RWPE2 (cell line): ENCODE measurements around the gene MGAT3.

Experiments
- ATAC-seq: fragments of 200-7000 bp; cut with Tn5 transposase; 3 replicates; pipeline ENCODE4 v1.9.1; 2021; ENCODE audit warnings: low read depth
- DNase-seq: peaks from one replicate; pipeline ENCODE4 v3.0.0-alpha.2; 2020; ENCODE audit warnings: low spot score
- H3K27ac ChIP-seq: fragments of 450-650 bp; 2 replicates; pipeline ENCODE4 v1.5.1; 2017; ENCODE audit warnings: mild to moderate bottlenecking; ENCODE audit not compliant: poor library complexity, severe bottlenecking
- H3K27me3 ChIP-seq: fragments of 250-450 bp; sonication (Bioruptor Pico); 2 replicates; pipeline ENCODE4 v1.5.1; 2021; ENCODE audit warnings: mild to moderate bottlenecking, moderate library complexity; ENCODE audit not compliant: insufficient read depth, poor library complexity, severe bottlenecking
- H3K36me3 ChIP-seq: fragments of 250-450 bp; sonication (Bioruptor Pico); 2 replicates; pipeline ENCODE4 v1.5.1; 2020; ENCODE audit warnings: low read depth, mild to moderate bottlenecking, moderate library complexity
- H3K4me1 ChIP-seq: fragments of 250-450 bp; sonication (Bioruptor Pico); 2 replicates; pipeline ENCODE4 v1.5.1; 2021; ENCODE audit warnings: mild to moderate bottlenecking, moderate library complexity; ENCODE audit not compliant: insufficient read depth, poor library complexity, severe bottlenecking
- H3K4me3 ChIP-seq: fragments of 250-450 bp; sonication (Bioruptor Pico); 2 replicates; pipeline ENCODE4 v1.5.1; 2021; ENCODE audit warnings: mild to moderate bottlenecking, moderate library complexity; ENCODE audit not compliant: severe bottlenecking
- H3K9me3 ChIP-seq: fragments of 250-450 bp; sonication (Bioruptor Pico); 2 replicates; pipeline ENCODE4 v1.5.1; 2021; ENCODE audit warnings: mild to moderate bottlenecking, moderate library complexity; ENCODE audit not compliant: severe bottlenecking
- TF ChIP-seq, protein P1 (sequence below): fragments of 450-650 bp; IDR thresholded peaks from one replicate; pipeline ENCODE4 v1.5.1; 2017; ENCODE audit warnings: mild to moderate bottlenecking, moderate library complexity; ENCODE audit not compliant: poor library complexity, severe bottlenecking

The MGAT3 gene

DNA sequence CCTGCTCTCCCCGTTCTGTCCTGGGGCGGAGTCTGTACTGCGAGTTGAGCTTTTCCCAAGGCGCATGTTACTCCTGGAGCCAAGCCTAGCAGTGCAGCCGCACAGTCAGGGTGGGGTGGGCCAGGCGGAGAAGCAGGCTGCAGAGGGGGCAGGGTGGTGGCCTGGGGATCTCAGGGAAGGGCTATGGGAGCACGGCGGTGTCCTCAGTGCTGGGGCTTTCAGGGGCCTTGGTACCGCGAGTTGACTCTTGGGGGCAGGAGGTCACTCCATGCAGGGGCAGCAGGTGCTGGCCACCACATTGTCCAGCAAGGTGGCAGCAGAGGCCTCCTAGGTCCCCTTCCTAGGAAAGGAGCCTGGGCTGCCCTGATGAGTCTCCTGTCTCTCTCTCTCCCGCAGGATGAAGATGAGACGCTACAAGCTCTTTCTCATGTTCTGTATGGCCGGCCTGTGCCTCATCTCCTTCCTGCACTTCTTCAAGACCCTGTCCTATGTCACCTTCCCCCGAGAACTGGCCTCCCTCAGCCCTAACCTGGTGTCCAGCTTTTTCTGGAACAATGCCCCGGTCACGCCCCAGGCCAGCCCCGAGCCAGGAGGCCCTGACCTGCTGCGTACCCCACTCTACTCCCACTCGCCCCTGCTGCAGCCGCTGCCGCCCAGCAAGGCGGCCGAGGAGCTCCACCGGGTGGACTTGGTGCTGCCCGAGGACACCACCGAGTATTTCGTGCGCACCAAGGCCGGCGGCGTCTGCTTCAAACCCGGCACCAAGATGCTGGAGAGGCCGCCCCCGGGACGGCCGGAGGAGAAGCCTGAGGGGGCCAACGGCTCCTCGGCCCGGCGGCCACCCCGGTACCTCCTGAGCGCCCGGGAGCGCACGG, 30.4 kb downstream of the MGAT3 start:
- Histone ChIP-seq H3K4me1 (no peaks in the 10 kb centered on the region), H3K36me3 (no peaks in the 10 kb centered on the region), H3K27ac (no peak overlapping the region), H3K4me3 (no peak overlapping the region), H3K27me3 (no peaks in the 10 kb centered on the region), H3K9me3 (no peaks in the 10 kb centered on the region)
- DNase-seq, result no peak
- no peak for ATAC-seq
- TF ChIP-seq, protein P1, sequence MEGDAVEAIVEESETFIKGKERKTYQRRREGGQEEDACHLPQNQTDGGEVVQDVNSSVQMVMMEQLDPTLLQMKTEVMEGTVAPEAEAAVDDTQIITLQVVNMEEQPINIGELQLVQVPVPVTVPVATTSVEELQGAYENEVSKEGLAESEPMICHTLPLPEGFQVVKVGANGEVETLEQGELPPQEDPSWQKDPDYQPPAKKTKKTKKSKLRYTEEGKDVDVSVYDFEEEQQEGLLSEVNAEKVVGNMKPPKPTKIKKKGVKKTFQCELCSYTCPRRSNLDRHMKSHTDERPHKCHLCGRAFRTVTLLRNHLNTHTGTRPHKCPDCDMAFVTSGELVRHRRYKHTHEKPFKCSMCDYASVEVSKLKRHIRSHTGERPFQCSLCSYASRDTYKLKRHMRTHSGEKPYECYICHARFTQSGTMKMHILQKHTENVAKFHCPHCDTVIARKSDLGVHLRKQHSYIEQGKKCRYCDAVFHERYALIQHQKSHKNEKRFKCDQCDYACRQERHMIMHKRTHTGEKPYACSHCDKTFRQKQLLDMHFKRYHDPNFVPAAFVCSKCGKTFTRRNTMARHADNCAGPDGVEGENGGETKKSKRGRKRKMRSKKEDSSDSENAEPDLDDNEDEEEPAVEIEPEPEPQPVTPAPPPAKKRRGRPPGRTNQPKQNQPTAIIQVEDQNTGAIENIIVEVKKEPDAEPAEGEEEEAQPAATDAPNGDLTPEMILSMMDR, result no peak

DNA sequence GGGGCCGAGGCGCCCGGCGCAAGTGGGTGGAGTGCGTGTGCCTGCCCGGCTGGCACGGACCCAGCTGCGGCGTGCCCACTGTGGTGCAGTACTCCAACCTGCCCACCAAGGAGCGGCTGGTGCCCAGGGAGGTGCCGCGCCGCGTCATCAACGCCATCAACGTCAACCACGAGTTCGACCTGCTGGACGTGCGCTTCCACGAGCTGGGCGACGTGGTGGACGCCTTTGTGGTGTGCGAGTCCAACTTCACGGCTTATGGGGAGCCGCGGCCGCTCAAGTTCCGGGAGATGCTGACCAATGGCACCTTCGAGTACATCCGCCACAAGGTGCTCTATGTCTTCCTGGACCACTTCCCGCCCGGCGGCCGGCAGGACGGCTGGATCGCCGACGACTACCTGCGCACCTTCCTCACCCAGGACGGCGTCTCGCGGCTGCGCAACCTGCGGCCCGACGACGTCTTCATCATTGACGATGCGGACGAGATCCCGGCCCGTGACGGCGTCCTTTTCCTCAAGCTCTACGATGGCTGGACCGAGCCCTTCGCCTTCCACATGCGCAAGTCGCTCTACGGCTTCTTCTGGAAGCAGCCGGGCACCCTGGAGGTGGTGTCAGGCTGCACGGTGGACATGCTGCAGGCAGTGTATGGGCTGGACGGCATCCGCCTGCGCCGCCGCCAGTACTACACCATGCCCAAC, 31.2 kb downstream of the MGAT3 start:
- ATAC-seq, result no peak
- H3K27ac ChIP-seq, result no peak overlapping the region

DNA sequence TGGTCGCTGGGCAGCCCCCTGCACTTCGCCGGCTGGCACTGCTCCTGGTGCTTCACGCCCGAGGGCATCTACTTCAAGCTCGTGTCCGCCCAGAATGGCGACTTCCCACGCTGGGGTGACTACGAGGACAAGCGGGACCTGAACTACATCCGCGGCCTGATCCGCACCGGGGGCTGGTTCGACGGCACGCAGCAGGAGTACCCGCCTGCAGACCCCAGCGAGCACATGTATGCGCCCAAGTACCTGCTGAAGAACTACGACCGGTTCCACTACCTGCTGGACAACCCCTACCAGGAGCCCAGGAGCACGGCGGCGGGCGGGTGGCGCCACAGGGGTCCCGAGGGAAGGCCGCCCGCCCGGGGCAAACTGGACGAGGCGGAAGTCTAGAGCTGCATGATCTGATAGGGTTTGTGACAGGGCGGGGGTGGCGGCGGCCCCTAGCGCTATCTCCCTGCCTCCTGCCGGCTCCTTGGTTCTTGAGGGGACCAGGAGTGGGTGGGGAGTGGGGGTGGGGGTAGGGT, 31.8 kb downstream of the MGAT3 start:
- no peaks in the 10 kb centered on the region for H3K36me3 ChIP-seq
- H3K4me3 ChIP-seq, result no peak overlapping the region
- H3K27ac ChIP-seq, result no peak overlapping the region
- ATAC-seq, result no peak
- H3K4me1 ChIP-seq, result no peaks in the 10 kb centered on the region
- no peaks in the 10 kb centered on the region for H3K27me3 ChIP-seq
- DNase-seq, result no peak
- TF ChIP-seq, protein P1, result no peak
- H3K9me3 ChIP-seq, result no peaks in the 10 kb centered on the region

More for the DNA sequence above, 31.2 kb downstream of the MGAT3 start:
- Histone ChIP-seq H3K4me1 (no peaks in the 10 kb centered on the region), H3K36me3 (no peaks in the 10 kb centered on the region), H3K9me3 (no peaks in the 10 kb centered on the region), H3K4me3 (no peak overlapping the region), H3K27me3 (no peaks in the 10 kb centered on the region)
- TF ChIP-seq, protein P1, result no peak
- DNase-seq, result no peak

DNA sequence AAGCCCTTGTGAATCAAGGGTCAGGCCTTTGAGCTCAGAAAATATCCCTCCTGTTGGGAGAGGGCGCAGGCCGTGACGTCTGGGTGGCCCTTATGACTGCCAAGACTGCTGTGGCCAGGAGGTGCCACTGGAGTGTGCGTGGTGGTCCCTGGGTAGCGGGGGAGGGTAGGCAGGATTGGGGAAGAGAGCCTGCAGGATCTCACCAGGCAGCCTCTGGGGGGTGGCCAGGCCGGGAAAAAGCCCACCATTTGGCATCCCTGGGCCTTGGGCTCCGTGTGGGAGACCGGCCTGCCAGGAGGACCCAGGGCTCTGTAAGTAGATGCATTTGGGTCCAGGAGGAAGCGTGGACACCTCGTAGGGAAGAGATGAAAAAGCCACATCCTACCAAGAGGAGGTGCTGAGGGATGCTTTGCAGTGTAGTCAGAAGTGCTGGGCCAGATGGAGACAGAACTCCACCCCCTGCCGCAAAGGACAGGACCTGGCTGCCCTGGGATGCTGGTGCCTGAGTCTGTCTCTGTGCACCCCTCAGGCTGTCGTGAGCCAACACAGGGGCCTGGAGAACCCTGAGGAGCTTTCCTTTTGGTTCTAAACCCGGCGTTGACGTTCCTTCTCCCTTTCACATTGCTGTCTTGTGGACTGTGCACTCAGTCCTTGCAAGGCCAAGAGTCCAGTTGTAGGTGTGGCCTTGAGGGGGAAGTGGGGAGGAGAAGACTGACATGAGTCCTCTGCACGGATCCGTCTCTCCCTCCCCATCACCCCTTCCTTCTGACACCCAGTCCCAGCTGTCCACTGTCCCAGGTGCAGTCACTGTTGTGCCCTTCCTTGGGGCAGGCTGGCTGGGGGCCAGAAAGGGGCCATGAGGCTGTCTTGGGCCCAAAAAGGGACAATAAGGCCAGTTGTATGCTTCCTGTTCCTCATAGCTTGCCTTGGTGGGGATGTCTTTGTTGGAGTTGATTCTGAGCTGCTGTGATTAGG, 32.6 kb downstream of the MGAT3 start:
- Histone ChIP-seq H3K27ac (no peak overlapping the region), H3K27me3 (no peaks in the 10 kb centered on the region), H3K4me1 (no peaks in the 10 kb centered on the region), H3K4me3 (no peak overlapping the region), H3K36me3 (no peaks in the 10 kb centered on the region), H3K9me3 (no peaks in the 10 kb centered on the region)
- DNase-seq (no peak), ATAC-seq (no peak)
- TF ChIP-seq, protein P1, result no peak
